ENCODE results near the gene CD99.

Gene CD99

DNA sequence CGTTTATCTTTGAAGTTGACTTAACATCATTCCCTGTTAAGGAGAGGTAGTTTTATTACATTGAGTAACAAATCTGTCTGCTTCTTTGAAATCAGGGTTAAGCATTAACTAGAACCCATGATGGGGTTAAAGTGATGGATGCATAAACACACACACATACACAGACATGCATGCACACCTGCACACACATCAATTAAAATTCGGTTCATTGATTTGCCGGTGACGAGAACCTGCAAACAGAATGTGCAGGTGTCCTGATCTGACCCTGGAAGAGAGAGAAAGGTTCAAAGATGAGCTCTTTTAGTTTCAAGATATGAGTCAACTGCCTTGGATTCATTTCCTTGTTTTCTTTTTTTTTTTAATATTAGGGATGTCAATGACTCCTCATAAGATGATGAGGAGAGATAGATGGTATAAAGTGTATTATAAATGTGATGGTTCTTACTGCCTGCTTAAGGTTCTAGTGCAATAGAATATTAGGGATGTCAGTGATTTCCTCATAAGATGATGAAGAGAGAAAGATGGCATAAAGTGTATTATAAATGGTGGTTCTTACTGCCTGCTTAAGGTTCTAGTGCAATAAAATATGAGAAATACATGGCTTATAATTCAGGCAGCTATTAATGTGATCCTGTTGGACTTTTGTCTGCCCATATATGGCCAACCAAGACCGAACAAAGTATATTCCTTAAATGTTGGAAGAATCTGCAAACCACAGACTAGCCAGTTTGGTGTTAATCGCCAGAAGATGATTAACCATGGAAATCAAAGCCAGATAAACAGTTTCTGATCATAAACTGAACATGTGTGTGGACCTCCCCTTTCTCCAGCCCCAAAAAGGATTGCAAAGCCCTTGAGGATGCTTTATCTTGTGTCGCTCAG is 14.1 kb upstream of the CD99 start:
- DNase-seq (ENCODE audit: low spot score) = no peak

DNA sequence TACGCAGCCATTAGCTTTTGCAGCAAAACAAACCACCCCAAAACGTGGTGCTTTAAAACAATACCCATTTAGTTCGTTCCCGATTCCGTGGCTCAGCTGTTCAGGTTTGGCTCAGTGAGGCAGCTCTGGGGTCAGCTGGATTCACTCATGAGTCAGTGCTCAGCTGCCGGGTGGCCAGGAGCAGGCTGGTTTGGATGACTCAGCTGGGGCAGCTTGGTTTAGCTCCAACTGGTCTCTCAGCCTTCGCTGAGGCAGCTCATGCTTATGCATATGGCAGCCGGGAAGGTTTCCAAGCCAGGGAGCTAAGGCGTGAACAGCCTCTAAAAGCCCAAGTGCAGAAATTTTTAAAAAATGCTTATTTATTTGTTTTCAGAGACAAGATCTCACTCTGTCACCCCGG is 13.3 kb upstream of the CD99 start:
- DNase-seq (ENCODE audit: low spot score) = no peak

DNA sequence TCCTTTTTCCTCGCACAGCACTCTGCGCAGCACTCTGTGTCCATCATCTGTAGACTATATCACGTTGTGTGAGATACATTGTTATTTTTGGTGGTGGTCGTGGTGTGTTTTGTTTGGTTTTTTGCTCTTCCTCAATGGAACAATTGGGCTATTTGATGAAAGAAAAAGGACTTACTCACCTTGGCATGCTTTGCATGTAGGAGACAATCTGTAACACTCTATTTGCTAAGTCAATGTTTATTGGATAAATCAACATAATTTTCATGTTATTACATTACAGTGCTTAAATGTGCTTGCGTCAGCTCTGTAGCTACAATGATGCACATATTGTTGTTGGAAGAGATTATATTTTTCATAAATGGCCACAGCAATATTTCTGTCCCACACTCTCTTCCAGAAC is 12.5 kb upstream of the CD99 start:
- no peak for DNase-seq (ENCODE audit: low spot score)

DNA sequence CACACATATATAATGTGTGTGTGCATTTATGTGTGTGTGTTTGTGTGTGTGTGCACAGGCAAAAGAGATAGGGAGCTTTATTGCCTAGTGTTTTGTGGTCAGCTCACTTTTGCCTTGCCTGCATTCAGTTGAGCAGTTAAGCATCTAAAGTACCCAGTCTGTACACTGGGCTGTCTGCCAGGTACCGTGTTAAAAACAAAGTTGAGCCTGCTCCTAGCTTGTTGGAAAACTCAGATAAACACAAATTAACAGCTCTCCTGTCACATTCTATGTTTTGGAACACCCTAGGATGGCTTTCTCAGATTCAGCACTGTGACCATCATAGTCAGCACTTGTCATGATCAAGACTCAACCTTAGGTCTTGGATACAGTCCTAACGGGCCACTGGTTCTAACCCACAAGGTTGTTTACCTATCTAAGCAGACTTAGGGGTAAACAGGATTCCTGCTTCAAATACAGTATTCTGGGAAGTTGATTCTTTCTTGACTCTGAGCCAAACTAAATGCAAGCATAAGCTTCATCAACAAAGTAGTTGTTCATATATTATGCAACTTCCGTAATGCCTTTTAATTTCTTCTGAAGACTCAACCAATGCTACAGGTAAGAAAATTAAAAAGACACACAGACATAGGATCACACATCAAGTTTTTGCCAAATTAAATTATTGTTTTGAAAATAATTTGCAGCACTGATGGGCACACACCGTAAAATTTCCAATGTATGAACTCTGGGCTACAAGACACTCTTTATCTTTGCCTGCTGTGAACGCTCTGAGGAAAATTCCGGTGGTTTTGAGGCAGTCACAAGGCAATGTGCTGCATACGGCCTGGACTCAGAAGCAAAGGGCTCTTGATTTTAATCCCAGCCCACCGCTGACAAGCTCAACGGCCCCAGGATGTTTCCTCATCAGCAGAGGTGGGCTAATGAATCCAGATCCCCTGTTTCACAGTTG is 11.3 kb upstream of the CD99 start:
- DNase-seq (ENCODE audit: low spot score) = no peak

DNA sequence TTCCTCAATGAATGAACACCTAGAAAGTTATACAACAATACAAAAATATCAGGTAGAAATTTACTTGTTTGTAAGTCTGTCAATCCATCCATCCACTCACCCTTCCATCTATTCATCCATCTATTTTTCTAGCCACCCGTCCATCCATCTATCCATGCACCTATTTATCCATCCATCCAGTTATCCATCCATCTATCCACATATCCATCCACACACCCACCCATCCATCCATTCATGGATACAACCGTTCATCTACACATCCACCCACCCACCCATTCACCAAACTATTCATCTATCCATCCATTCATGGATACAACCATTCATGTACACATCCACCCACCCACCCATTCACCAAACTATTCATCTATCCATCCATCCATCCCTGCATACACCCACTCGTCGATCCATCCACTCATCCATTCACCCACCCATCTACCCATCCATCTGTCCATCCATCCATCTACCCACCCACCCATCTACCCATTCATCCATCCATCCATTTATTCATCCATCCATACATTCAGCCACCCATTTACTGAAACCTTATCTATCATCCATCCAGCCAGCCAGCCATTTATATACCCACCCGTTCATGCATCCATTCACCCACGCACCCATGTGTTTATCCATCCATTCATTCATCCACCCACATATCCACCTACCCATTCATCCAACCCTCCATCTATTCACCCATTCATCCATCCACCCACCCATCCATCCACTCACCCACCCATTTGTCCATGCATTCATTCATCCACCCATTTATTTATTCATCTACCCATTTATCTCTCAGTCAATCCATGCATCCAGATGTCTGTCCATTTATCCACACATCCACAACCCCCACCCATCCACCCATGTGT is 10.4 kb upstream of the CD99 start:
- DNase-seq (ENCODE audit: low spot score) = no peak

DNA sequence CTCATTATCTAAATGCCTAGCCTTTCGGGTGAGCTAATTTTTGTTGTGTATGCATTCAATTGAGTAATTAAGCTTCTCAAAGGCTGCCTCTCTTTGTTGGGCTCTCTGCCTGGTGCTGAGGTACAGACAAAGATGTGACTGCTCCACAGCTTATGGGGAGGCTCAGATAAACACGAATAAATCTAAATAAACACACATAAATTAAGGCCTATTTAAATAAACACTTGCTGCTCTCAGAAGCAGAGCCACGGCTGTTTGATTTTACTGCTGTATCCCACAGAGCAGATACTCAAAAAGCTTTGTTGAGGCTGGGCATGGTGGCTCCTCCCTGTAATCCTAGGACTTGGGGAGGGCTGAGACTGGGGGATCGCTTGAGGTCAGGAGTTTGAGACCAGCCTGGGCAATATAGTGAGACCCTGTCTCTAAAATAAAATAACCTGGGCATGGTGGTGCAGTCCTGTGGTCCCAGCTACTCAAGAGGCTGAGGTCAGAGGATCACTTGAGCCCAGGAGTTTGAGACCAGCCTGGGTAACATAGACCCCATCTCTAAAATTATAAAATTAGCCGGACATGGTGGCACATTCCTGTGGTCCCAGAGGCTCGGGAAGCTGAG is 8.4 kb upstream of the CD99 start:
- no peak for DNase-seq (ENCODE audit: low spot score)

DNA sequence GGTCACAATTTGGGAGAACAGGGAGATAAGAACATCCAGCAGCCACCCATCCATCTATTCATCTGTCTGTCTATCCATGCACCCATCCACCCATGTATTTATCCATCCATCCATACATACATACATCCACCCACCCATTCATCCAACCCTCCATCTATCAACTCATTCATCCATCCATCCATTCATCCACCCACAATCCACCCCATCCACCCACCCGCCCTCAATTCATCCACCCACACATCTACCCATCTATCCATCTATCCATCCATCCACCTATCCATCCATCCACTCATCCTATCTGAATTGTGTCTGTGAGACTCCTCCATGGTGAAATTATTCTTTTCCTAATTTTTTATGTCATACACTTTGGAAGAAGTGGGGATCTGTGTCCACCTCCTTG is 6.8 kb upstream of the CD99 start:
- DNase-seq (ENCODE audit: low spot score) = no peak

DNA sequence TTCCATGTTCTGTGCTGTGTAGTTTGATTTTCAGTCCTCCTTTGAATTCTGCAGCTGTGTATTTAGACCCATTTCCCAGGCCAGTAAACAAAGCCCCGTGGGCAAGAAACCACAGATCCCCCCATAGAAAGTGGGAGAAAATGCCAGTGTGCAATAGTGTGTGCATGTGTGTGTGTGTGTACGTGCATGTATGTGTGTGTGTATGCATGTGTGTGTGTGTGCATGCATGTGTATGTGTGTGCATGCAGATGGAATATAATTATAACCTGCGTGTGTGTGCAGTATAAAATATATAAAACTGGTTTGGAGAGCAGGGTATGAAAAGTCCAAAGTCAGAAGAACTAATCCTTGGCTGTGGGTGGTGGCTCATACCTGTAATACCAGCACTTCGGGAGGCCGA is 5.2 kb upstream of the CD99 start:
- no peak for DNase-seq (ENCODE audit: low spot score)

DNA sequence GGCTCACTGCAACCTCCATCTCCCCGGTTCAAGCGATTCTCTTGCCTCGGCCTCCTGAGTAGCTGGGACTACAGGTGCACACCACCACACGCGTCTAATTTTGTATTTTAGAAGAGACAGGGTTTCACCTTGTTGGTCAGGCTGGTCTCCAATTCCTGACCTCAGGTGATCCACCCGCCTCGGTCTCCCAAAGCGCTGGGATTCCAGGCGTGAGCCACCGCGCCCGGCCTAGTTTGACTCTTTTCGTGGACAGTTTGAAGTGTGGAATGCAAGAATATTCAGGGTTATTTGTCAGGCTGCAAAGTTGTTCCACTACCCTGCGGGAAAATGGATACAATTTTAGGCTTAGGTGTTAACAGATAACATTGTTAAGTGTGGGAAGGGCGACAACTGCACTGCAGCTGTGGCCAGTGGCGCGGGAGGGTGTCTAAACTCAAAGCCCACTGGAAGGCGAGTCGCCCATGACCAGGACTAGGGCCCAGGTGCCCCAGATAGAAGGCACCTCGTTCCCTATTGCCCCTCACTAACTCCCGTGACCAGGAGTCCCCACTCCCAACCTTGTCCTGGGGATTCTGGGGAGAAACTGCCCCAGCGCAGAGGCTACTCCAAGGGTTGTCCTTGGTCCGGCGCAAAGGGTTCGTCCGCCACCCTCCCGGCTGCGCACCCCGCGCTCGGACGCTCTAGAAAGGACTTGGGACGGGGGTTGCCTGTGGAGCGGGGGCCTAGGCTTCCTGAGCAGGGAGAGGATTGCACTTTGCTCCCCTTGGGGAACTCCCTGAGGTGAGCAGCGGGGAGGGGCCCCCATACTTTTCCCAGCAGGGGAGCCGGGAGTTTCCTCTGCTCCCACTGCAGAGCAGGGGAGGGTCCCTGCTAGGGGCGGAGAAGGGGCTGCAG is 1.1 kb upstream of the CD99 start:
- DNase-seq (ENCODE audit: low spot score) = no peak

DNA sequence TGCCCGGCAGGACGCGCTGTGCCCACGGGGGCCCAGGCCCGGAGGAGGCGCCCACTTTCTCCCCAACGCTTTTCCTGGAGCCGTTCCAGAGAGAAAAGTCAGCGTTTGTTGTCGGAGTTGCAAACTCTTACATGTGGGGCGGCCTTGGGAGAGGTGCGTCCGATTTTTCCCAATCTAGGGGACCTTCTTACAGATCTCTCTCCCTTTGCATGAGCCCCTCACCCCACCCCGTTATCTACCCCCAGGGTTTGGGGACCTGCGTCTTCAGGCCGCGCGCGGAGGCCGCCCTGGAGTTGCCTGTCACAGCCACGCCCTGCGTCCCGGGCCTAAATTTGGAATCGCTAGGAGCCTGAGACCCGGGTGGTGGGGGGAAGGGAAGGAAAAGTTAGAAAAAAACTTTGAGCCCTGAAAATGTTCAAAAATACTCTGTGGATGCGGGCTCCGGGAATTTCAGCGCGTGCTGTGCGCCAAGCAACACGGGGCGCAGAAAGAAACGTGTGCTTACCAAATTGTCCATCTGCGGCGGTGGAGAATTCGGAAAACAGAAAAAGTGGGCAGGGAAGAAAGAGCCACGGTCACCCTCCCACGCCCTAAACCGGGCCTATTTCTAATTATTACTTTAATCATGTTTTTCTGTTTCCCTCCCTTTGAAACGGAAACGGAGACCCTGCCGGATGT is 587 bp downstream of the CD99 start:
- no peak for DNase-seq (ENCODE audit: low spot score)

DNA sequence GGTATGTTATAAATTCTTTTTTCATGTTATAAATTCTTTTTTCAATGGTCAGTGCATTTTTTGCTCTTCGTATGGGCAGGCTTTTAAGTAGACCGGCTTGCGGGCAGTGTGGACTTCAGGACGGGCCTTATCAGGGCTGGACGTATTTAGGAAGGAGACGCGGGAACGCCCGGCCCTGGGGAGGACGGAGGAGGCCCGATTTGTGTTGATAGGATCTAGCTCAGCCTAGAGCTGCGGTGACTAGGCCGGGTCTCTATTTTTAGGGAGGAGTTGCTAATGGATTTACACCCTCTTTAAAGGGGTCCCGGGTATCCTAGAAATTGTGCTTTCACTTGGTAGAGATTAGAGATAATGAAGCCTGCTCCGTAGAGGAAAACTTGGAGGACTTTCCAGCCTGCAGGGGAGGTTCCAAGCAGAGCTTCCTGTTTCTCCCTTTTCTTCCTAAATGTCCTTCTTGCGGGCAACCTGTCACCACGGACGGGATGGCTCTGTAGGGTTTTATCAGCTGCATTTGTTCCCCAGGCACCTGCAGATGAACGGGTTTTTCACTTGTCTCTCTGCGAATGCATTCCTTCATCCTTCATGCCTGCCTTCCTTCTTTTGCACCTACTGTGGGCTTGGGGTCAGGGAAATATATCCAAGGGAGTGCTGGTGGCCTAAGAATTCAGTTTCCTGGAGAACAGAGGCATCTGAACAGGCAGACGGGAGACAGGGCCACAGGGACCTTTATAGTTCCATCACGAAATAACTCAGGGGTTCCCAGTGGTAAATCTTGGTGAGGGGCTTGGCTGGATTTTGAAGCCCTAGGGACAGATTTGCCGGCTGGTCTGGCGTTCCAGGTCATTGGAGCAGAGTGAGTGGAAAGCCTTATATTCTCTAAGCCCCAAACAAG is 1.4 kb downstream of the CD99 start:
- DNase-seq (ENCODE audit: low spot score) = no peak

DNA sequence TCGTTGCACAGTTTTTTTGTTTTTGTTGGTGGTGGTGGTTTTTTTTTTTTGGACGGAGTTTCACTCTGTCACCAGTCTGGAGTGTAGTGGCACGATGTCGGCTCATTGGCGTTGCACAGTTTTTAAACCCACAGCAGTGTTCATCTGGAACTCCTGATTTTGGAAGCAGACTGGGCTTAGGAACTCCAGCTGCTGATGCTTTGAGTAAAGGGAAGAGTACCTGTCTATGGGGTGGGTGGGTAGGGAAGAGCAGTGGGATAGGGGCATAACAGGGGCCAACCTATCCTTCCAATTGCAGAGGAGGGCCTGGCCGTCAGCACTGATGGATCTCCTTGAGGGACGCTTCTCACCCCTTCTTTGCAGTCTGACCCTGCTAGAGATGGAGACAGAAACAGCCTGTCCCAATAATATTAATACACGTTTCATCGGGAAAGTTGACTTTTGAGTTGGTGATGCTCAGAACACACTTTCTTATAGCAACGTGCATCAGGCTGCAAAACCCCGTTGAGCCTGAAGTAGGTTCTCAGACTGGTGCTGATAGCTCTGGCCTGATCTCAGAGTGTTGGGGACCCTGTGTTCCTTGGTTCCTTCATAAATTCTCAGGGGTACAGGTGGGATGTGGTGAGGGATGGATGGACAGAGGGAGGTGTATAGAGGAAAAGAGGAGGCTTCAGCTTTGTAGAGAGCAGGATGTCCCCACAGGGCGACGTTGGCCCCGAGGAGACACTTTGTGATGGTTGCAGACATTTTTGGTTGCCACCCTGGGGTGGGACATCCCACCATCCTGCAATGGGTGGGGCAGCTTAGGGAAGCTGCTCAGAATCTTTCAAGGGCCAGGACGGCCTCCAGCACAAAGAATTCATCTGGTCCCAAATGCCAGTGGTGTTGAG is 2.3 kb downstream of the CD99 start:
- no peak for DNase-seq (ENCODE audit: low spot score)

DNA sequence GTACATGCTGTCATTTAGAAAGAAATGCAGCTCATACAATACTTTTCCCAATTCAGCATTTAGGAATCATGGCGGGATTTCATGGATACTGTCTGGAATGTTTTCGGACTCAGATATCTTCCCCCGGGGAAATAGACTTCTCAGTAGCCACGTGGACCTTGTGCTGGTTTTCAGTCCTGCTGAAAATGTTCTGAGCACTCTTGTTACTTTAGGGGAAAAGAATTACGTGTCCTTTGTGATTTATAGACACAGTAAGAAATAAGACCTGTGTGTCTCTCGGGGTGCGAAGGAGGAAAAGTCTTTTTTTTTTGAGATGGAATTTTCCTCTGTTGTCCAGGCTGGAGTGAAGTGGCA is 3.8 kb downstream of the CD99 start:
- DNase-seq (ENCODE audit: low spot score) = no peak

DNA sequence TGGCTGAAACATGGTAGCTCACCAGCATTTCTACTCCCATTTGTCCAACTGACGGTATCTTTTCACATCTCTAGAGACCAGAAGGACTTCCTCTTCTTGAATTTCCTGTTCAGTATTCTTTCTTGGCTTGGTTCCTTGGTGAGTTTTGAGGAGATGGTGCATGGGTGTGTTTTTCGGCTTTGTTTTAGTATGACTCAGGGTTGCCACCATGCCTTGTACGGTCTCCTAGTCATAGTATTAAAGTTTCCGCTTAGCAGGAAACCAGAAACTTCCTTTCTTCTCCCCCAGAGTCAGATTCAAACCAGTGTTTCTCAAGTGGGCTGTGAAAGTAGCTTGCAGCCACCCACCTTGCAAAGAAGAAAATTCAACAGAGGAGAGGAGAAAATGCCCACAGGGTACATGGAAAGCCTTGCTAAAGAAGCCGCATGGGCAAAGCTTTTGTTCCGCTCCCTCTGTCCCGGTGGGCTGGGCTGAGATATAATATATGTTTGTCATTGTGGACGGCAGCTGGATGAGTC is 5.7 kb downstream of the CD99 start:
- peak; percentile 19 for DNase-seq (ENCODE audit: low spot score)

DNA sequence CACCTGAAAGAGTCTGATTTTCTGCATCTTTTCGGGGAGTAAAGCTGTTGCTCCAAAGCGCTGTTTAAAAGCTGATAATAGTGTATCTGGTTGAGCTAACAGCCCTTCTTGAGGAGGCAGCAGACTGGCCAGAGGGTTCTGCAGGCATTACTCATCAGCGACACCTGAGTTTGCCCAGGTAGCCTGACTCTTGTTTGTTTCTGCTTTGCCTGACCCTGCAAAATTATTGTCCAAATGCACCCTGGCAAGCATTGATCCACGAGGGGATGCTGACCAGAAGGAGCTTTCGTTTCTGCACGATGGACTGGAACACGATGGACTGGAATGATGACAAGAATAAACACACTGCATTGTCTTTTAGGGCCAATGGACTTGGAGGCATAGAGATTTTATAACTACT is 6.2 kb downstream of the CD99 start:
- DNase-seq (ENCODE audit: low spot score) = no peak

DNA sequence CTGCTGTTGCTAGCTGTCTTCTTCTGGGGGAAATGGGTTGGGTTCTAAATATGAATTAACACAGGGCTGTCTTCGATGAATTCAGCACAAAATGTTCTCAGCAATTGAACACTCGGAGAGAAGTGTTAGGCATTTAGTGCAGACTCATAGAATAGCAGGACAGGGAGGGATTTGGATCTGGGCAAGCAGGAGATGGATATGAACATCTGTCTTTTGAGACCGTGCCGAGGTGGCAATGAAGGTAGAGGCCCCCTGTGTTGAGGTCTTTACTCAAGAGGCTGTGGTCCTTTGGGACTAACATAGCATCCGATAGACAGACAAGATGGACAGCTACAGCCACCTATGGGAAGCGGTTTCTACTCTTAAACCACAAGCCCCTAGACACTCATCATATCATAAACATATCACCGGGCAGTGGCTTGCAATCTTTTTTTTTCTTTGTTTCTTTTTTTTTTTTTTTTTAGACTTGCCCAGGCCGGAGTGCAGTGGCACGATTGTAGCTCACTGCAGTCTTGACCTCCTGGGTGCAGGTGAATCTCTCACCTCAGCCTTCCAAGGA is 6.7 kb downstream of the CD99 start:
- DNase-seq (ENCODE audit: low spot score) = no peak

DNA sequence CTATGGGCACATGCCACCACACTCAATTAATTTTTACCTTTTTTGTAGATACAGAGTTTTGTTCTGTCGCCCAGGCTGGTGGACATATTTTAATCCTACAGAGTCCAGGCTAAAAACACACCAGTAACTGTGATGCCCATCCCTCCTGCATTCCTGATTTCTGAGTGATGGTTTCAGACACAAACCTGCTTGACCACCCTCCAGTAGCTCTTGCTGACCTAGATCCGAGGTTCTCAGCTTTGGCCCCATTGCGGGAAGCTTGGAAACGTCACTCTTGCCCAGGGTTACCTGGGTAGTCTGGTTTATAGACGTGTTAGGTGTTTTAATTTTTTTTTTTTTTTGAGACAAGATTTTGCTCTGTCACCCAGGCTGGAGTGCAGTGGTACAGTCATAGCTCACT is 7.5 kb downstream of the CD99 start:
- no peak for DNase-seq (ENCODE audit: low spot score)

DNA sequence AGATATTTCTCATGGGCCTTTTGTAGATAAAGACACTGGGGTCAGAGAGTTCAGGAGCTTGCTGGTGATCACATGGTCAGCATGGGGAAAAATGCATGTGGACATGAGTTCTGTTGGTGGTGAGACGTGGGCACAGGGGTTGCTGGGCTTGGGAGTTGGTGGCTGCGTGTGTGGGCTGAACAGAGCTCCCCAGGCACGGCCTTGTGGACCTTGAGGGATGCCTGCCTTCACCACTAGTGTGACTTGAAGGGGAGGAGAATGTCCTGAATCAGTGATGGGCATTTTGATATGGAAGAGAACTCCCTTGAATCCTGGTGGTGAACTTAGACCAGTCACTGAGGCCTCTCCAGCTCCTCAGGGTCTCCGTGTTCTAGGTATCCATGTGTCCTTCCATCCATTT is 8.9 kb downstream of the CD99 start:
- DNase-seq (ENCODE audit: low spot score) = no peak

All from NAMALWA (cell line).